NT2/D1 (cell line): Measurements from ENCODE around the gene PEAR1.

Experiments used
- DNase-seq: peaks from one replicate; pipeline ENCODE4 v3.0.0-alpha.2; 2011; ENCODE audit warnings: low read depth, low spot score
- H3K27me3 ChIP-seq: 2 replicates; pipeline ENCODE4 v1.6.0; 2011; ENCODE audit warnings: mild to moderate bottlenecking; ENCODE audit not compliant: insufficient read length, insufficient read depth
- H3K36me3 ChIP-seq: 2 replicates; pipeline ENCODE4 v1.6.1; 2011; ENCODE audit warnings: mild to moderate bottlenecking, low read length, mixed read lengths; ENCODE audit not compliant: insufficient read depth, insufficient read length
- H3K4me1 ChIP-seq: 2 replicates; pipeline ENCODE4 v1.5.1; 2011; ENCODE audit not compliant: insufficient read depth, insufficient read length
- H3K4me3 ChIP-seq: 2 replicates; pipeline ENCODE4 v1.5.1; 2011; ENCODE audit warnings: low read depth; ENCODE audit not compliant: insufficient read length
- H3K9ac ChIP-seq: 2 replicates; pipeline ENCODE4 v1.6.0; 2011; ENCODE audit warnings: low read depth; ENCODE audit not compliant: insufficient read length
- H3K9me3 ChIP-seq: 2 replicates; pipeline ENCODE4 v1.5.1; 2011; ENCODE audit warnings: mild to moderate bottlenecking, low read length; ENCODE audit not compliant: insufficient read depth
- SUZ12 ChIP-seq: IDR thresholded peaks from 2 replicates; pipeline ENCODE4 v1.6.1; 2011; ENCODE audit not compliant: insufficient read length, insufficient read depth; ENCODE audit errors: extremely low read depth
- YY1 ChIP-seq: IDR thresholded peaks from 2 replicates; pipeline ENCODE4 v1.6.1; 2011; ENCODE audit not compliant: insufficient read length, insufficient read depth
- ZNF274 ChIP-seq: IDR thresholded peaks from 2 replicates; pipeline ENCODE4 v1.6.1; 2011; ENCODE audit warnings: mild to moderate bottlenecking, low read depth, low read length

Gene PEAR1

GRCh38 chr1:156933136-156933535, 39.6 kb downstream of the PEAR1 start:
- Histone ChIP-seq H3K4me1 (peaks cover 21% of the 10 kb centered on the region), H3K27me3 (peaks cover 18% of the 10 kb centered on the region), H3K9me3 (no peaks in the 10 kb centered on the region), H3K36me3 (peaks cover 45% of the 10 kb centered on the region), H3K9ac (no peak overlapping the region), H3K4me3 (no peak overlapping the region)
- no peak for DNase-seq
- no peak for TF ChIP-seq ZNF274
- TF ChIP-seq YY1 = no peak
- no peak for TF ChIP-seq SUZ12

- Histone ChIP-seq H3K36me3 (peaks cover 70% of the 10 kb centered on the region), H3K9ac (no peak overlapping the region), H3K27me3 (peaks cover 2% of the 10 kb centered on the region), H3K4me1 (peaks cover 19% of the 10 kb centered on the region), H3K9me3 (no peaks in the 10 kb centered on the region), H3K4me3 (no peak overlapping the region)
- TF ChIP-seq ZNF274 = no peak
- no peak for TF ChIP-seq YY1
- TF ChIP-seq SUZ12 = no peak
- no peak for DNase-seq
Observed at GRCh38 chr1:156935505-156936128, 42.1 kb downstream of the PEAR1 start.

- Histone ChIP-seq H3K36me3 (peaks cover 76% of the 10 kb centered on the region), H3K9me3 (no peaks in the 10 kb centered on the region), H3K4me3 (no peak overlapping the region), H3K27me3 (no peaks in the 10 kb centered on the region), H3K9ac (no peak overlapping the region), H3K4me1 (peaks cover 18% of the 10 kb centered on the region)
- TF ChIP-seq YY1 (no peak), ZNF274 (no peak), SUZ12 (no peak)
- DNase-seq = no peak
Observed at GRCh38 chr1:156936191-156936590, 42.7 kb downstream of the PEAR1 start.

- TF ChIP-seq SUZ12 = no peak
- TF ChIP-seq YY1 = no peak
- TF ChIP-seq ZNF274 = no peak
- peaks cover 82% of the 10 kb centered on the region for H3K36me3 ChIP-seq
- DNase-seq = no peak
- no peaks in the 10 kb centered on the region for H3K9me3 ChIP-seq
- H3K27me3 ChIP-seq = no peaks in the 10 kb centered on the region
- no peak overlapping the region for H3K9ac ChIP-seq
- peaks cover 18% of the 10 kb centered on the region for H3K4me1 ChIP-seq
- no peak overlapping the region for H3K4me3 ChIP-seq
Observed at GRCh38 chr1:156936721-156937220, 43.3 kb downstream of the PEAR1 start.

- DNase-seq = no peak
- peaks cover 16% of the 10 kb centered on the region for H3K4me1 ChIP-seq
- no peaks in the 10 kb centered on the region for H3K9me3 ChIP-seq
- H3K4me3 ChIP-seq = no peak overlapping the region
- peaks cover 93% of the 10 kb centered on the region for H3K36me3 ChIP-seq
- TF ChIP-seq YY1 (no peak), SUZ12 (no peak), ZNF274 (no peak)
- H3K27me3 ChIP-seq = no peaks in the 10 kb centered on the region
- no peak overlapping the region for H3K9ac ChIP-seq
Observed at GRCh38 chr1:156937883-156938282, 44.4 kb downstream of the PEAR1 start.

- no peak for TF ChIP-seq YY1
- no peak for TF ChIP-seq ZNF274
- TF ChIP-seq SUZ12 = no peak
Observed at GRCh38 chr1:156938813-156939212, 45.3 kb downstream of the PEAR1 start.

GRCh38 chr1:156939786-156940334, 46.3 kb downstream of the PEAR1 start:
- DNase-seq = no peak
- H3K9ac ChIP-seq = no peak overlapping the region
- H3K9me3 ChIP-seq = no peaks in the 10 kb centered on the region
- TF ChIP-seq YY1 (no peak), ZNF274 (no peak), SUZ12 (no peak)
- no peak overlapping the region for H3K4me3 ChIP-seq
- H3K4me1 ChIP-seq = peaks cover 8% of the 10 kb centered on the region
- H3K27me3 ChIP-seq = no peaks in the 10 kb centered on the region
- peaks cover 96% of the 10 kb centered on the region for H3K36me3 ChIP-seq

More at GRCh38 chr1:156938813-156939212, 45.3 kb downstream of the PEAR1 start:
- Histone ChIP-seq H3K36me3 (peaks cover 95% of the 10 kb centered on the region), H3K4me3 (no peak overlapping the region), H3K4me1 (peaks cover 8% of the 10 kb centered on the region), H3K9ac (no peak overlapping the region), H3K27me3 (no peaks in the 10 kb centered on the region), H3K9me3 (no peaks in the 10 kb centered on the region)
- DNase-seq = no peak

GRCh38 chr1:156941675-156942074, 48.2 kb downstream of the PEAR1 start:
- H3K4me3 ChIP-seq = no peak overlapping the region
- DNase-seq = no peak
- TF ChIP-seq YY1 = no peak
- TF ChIP-seq SUZ12 = no peak
- no peak for TF ChIP-seq ZNF274
- H3K27me3 ChIP-seq = no peaks in the 10 kb centered on the region
- H3K9ac ChIP-seq = no peak overlapping the region
- no peaks in the 10 kb centered on the region for H3K9me3 ChIP-seq
- H3K4me1 ChIP-seq = no peaks in the 10 kb centered on the region
- H3K36me3 ChIP-seq = peaks cover 98% of the 10 kb centered on the region
